NT2/D1 (cell line): Measurements from ENCODE around the gene RAB39A.

Experiments used
- SUZ12 ChIP-seq: IDR thresholded peaks from 2 replicates; pipeline ENCODE4 v1.6.1; 2011; ENCODE audit not compliant: insufficient read length, insufficient read depth; ENCODE audit errors: extremely low read depth
- YY1 ChIP-seq: IDR thresholded peaks from 2 replicates; pipeline ENCODE4 v1.6.1; 2011; ENCODE audit not compliant: insufficient read length, insufficient read depth

DNA sequence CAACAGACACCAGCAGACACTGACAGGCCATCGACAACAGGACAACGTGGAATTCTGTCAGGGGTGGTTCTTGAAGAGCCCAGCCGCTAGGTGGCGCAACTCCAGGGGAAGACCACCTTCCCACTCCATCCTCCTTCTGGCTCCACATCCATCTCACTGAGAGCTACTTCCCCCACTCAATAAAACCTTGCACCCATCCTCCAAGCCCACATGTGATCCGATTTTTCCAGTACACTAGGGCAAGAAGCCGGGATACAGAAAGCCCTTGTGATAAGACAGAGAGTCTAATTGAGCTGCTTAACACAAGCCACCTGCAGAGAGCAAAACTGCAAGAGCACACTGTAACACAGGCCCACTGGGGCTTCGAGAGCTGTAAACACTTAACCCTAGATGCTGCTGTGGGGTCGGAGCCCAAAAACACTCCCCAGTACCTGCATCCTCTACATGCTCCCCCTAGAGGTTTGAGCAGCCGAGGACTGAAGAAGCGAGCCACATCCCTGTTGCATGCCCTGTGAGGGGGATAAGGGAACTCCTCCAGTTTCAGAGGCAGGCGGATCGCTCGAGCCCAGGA is 11.5 kb upstream of the RAB39A start:
- TF ChIP-seq YY1: no peak
- no peak for TF ChIP-seq SUZ12
